Neural crest cell (in vitro differentiated cells): ENCODE data around the gene N4BP2. TPM values are rescaled to one million over a fixed set of nuclear protein-coding genes. Genes with fewer than 3 reads are reported as not detected.

Experiments used
- DNase-seq: peaks from one replicate; pipeline ENCODE4 v3.0.0; 2021; ENCODE audit warnings: low read depth, mixed read lengths, low spot score
- H3K27ac Mint-ChIP-seq: one replicate; pipeline ENCODE4 v1.8.0; 2021; ENCODE audit warnings: mild to moderate bottlenecking, mixed read lengths; ENCODE audit not compliant: unreplicated experiment
- H3K27me3 Mint-ChIP-seq: 2 replicates; pipeline ENCODE4 v1.8.0; 2021; ENCODE audit warnings: low read depth, mild to moderate bottlenecking, mixed read lengths
- H3K36me3 Mint-ChIP-seq: 2 replicates; pipeline ENCODE4 v1.8.0; 2021; ENCODE audit warnings: low read depth, mild to moderate bottlenecking, mixed read lengths
- H3K4me1 Mint-ChIP-seq: 2 replicates; pipeline ENCODE4 v1.8.0; 2021; ENCODE audit warnings: mixed read lengths
- H3K4me3 Mint-ChIP-seq: one replicate; pipeline ENCODE4 v1.8.0; 2021; ENCODE audit warnings: mild to moderate bottlenecking, mixed read lengths
- H3K9me3 Mint-ChIP-seq: 2 replicates; pipeline ENCODE4 v1.8.0; 2021; ENCODE audit warnings: mixed read lengths
- total RNA-seq: library from RNA; stranded (reverse); gene quantifications from 2 replicates; pipeline ENCODE4 v1.2.1, GENCODE V29; 2021
- TF ChIP-seq, protein P1 (sequence below): fragments of 200-600 bp; sonication (generic); conservative IDR thresholded peaks from 2 replicates; pipeline ENCODE4 v1.5.0; 2021; ENCODE audit warnings: antibody characterized with exemption, mild to moderate bottlenecking

N4BP2 gene
- total RNA-seq, 1 donor from 2014 or later, result 25.2 TPM

DNA sequence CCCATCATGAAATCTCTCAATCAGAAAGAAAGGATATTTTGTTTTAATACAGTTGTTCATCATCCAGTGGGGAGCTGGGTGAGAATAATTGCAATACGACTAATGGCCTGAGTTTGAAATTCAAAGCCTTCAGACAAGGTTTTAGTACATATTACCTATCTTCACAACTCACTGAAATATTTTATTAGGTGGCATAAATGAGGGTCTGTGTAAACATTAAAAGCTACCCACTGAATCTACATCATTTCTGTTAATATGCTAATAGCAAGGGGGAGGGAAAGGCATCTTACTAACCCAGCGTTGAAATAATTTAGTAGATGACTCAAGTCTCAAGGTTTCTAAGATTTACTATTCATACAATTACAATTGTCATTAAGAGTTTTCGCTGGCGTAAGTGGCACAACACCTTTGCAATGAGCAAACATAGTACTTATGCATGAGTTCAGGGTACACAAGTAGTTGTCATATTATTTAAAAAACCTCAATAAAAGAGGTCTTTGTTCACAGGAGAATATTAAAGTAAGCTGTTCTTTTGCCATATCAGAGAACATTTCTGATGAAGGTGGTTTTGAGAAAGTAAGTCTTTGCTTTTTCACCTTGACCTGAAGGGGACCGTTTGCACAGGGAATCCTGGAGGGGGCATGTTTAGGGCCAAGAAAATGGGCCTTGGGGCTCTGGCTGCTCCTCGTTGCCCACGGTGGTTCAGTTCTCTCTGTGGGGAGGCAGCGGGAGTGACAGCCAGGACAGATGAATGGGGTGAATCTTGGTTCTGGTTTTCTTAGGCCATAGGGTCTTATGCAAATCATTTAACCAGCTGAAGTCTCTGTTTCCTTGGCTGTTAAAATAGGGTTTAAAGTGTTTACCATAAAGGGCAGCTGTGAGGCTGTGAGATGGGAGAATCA is 135.7 kb downstream of the N4BP2 start:
- H3K4me3 Mint-ChIP-seq, result no peak overlapping the region
- no peak overlapping the region for H3K27ac Mint-ChIP-seq
- H3K36me3 Mint-ChIP-seq, result no peaks in the 10 kb centered on the region
- no peak for DNase-seq
- no peaks in the 10 kb centered on the region for H3K9me3 Mint-ChIP-seq
- H3K4me1 Mint-ChIP-seq, result peaks cover 23% of the 10 kb centered on the region
- no peaks in the 10 kb centered on the region for H3K27me3 Mint-ChIP-seq
- TF ChIP-seq, protein P1, sequence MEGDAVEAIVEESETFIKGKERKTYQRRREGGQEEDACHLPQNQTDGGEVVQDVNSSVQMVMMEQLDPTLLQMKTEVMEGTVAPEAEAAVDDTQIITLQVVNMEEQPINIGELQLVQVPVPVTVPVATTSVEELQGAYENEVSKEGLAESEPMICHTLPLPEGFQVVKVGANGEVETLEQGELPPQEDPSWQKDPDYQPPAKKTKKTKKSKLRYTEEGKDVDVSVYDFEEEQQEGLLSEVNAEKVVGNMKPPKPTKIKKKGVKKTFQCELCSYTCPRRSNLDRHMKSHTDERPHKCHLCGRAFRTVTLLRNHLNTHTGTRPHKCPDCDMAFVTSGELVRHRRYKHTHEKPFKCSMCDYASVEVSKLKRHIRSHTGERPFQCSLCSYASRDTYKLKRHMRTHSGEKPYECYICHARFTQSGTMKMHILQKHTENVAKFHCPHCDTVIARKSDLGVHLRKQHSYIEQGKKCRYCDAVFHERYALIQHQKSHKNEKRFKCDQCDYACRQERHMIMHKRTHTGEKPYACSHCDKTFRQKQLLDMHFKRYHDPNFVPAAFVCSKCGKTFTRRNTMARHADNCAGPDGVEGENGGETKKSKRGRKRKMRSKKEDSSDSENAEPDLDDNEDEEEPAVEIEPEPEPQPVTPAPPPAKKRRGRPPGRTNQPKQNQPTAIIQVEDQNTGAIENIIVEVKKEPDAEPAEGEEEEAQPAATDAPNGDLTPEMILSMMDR, result no peak

- H3K27ac Mint-ChIP-seq, result no peak overlapping the region
- TF ChIP-seq, protein P1, result no peak
- H3K4me3 Mint-ChIP-seq, result no peak overlapping the region
- no peaks in the 10 kb centered on the region for H3K36me3 Mint-ChIP-seq
- no peaks in the 10 kb centered on the region for H3K27me3 Mint-ChIP-seq
- H3K4me1 Mint-ChIP-seq, result peaks cover 19% of the 10 kb centered on the region
- no peak for DNase-seq
- H3K9me3 Mint-ChIP-seq, result no peaks in the 10 kb centered on the region
Observed at GRCh38 chr4:40193016-40193571, 136.4 kb downstream of the N4BP2 start.

DNA sequence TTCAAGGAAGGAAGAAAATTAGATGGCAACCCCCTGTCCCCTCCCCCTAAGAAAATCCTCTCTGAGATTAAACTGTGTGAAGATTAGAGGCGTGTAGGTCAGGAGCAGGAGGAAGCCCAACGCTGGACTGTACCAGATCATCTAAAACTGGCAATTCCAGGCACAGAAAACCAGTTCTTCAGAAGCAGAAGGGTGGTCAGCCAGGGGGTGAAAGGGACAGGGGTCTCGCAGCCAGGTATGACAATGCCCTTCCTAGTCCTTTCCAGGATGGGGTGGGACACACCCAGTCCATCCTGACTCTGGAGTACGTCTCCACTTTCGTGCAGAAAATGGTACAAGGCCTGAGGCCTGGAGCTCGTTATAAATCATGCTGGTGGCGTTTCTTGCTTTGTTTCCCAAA is 136.9 kb downstream of the N4BP2 start:
- TF ChIP-seq, protein P1, result no peak
- no peak overlapping the region for H3K4me3 Mint-ChIP-seq
- H3K4me1 Mint-ChIP-seq, result peaks cover 19% of the 10 kb centered on the region
- no peak for DNase-seq
- no peaks in the 10 kb centered on the region for H3K9me3 Mint-ChIP-seq
- no peak overlapping the region for H3K27ac Mint-ChIP-seq
- H3K27me3 Mint-ChIP-seq, result no peaks in the 10 kb centered on the region
- H3K36me3 Mint-ChIP-seq, result no peaks in the 10 kb centered on the region

DNA sequence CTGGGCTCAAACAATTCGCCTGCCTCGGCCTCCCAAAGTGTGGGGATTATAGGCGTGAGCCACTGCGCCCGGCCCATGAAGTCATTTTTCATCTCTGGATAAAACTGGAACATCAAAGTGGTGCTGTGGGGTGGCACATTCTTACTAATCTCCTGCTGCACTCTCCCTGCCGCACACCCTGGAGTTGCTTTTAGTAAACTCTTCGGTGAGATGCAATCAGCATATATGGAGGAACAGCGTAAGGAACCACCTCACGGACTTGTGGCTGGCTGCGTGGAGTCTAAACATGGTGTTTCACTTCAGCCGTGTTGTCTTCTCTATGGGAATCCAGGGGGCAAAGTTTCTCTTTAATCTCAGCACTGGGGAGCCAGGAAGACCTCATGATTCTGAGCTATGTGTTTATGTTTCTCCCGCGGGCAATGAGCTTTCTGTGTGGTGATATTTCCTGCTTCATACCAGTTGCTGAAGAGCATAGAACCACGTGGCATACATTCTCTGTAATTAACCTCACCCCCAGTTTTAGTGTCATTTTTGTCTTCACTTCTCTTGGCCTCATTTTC is 138.0 kb downstream of the N4BP2 start:
- Mint-ChIP-seq H3K4me3 (no peak overlapping the region), H3K36me3 (no peaks in the 10 kb centered on the region), H3K4me1 (peaks cover 19% of the 10 kb centered on the region), H3K27me3 (no peaks in the 10 kb centered on the region), H3K9me3 (no peaks in the 10 kb centered on the region), H3K27ac (no peak overlapping the region)
- no peak for DNase-seq
- TF ChIP-seq, protein P1, result no peak

DNA sequence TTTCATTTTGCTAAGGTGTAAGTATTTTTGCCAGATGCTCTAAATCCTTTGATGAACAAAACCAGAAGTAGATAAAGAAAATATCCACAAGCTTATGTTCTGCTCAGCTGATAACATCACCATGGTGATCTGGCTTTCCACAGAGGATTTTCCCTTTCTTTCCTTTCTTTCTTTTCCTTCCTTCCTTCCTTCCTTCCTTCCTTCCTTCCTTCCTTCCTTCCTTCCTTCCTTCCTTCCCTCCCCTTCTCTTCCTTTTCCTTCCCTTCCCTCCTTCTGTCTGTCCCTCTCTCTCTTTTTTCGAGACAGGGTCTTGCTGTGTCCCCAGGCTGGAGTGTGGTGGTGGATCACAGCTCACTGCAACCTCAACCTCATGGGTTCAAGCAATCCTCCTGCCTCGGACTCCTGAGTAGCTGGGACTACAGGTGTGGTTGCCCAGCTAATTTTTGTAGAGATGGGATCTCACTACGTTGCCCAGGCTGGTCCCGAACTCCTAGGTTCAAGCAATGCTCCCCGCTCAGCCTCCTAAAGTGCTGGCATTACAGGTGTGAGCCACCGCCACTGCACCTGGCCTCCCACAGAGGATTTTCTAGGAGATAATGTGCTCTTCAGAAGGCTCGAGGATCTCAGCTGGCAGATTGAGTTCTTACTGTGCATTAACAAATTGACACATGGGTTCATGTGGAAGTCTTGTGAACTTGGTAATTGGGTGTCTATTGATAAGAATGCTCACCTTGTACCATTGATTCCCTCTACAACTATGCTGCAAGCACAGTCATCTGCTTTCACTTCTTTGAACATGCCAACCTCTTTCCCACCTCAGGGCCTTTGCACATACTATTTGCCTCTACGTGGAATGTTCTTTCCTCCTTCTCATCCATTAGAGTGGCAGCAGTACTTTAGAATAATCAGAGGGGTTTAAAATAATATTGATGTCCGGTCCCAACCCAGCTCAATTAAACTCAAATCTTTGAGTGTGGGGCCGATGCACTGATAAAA is 138.8 kb downstream of the N4BP2 start:
- DNase-seq, result no peak
- no peaks in the 10 kb centered on the region for H3K9me3 Mint-ChIP-seq
- TF ChIP-seq, protein P1, result no peak
- H3K27me3 Mint-ChIP-seq, result no peaks in the 10 kb centered on the region
- H3K27ac Mint-ChIP-seq, result no peak overlapping the region
- peaks cover 19% of the 10 kb centered on the region for H3K4me1 Mint-ChIP-seq
- H3K4me3 Mint-ChIP-seq, result no peak overlapping the region
- no peaks in the 10 kb centered on the region for H3K36me3 Mint-ChIP-seq
